Stimulated activated CD4-positive, alpha-beta T cell treated with anti-CD3 and anti-CD28 coated beads, Interleukin-4, amount 100 ng/mL, for 48 hours (primary cell): ENCODE results near the gene MRC2.

Source experiments
- DNase-seq, 2 donors: peaks; one replicate each; pipeline ENCODE4 v3.0.0-alpha.2; 2020; ENCODE audit warnings: low read depth in 2 of 2

MRC2 gene

GRCh38 chr17:62718429-62718828 is 91.0 kb downstream of the MRC2 start:
- peak in 1 of 2 donors; percentile 32 for DNase-seq

- no peak for DNase-seq
Observed at GRCh38 chr17:62719586-62719985, 92.1 kb downstream of the MRC2 start.

- no peak for DNase-seq
Observed at GRCh38 chr17:62720126-62720850, 92.8 kb downstream of the MRC2 start.

GRCh38 chr17:62722625-62723024 is 95.2 kb downstream of the MRC2 start:
- no peak for DNase-seq

- DNase-seq = no peak
Observed at GRCh38 chr17:62723842-62724241, 96.4 kb downstream of the MRC2 start.

GRCh38 chr17:62724398-62725146 is 97.1 kb downstream of the MRC2 start:
- DNase-seq = peak; percentile 69 to 80

GRCh38 chr17:62725791-62726249 is 98.3 kb downstream of the MRC2 start:
- no peak for DNase-seq

- DNase-seq = no peak
Observed at GRCh38 chr17:62727916-62728672, 100.6 kb downstream of the MRC2 start.

GRCh38 chr17:62732125-62732524 is 104.7 kb downstream of the MRC2 start:
- DNase-seq = no peak

- DNase-seq = no peak
Observed at GRCh38 chr17:62735044-62735651, 107.7 kb downstream of the MRC2 start.

- DNase-seq = peak; percentile 15 to 58
Observed at GRCh38 chr17:62737513-62737912, 110.0 kb downstream of the MRC2 start.

GRCh38 chr17:62738281-62738680 is 110.8 kb downstream of the MRC2 start:
- DNase-seq = no peak

GRCh38 chr17:62739645-62740388 is 112.3 kb downstream of the MRC2 start:
- DNase-seq = no peak

GRCh38 chr17:62741290-62741689 is 113.8 kb downstream of the MRC2 start:
- DNase-seq = no peak
